HUES48 (cell line): Measurements from ENCODE around the gene FSHR.

ENCODE experiments used
- H3K27ac ChIP-seq: one replicate; pipeline ENCODE4 v1.7.0; 2013; ENCODE audit warnings: low read depth, low read length, inconsistent platforms
- H3K27me3 ChIP-seq: 2 replicates; pipeline ENCODE4 v1.6.1; 2013; ENCODE audit warnings: mild to moderate bottlenecking, low read length; ENCODE audit not compliant: control insufficient read depth, insufficient read depth
- H3K36me3 ChIP-seq: 2 replicates; pipeline ENCODE4 v1.6.1; 2013; ENCODE audit warnings: low read length; ENCODE audit not compliant: control insufficient read depth, insufficient read depth
- H3K4me1 ChIP-seq: 2 replicates; pipeline ENCODE4 v1.6.1; 2013; ENCODE audit warnings: mild to moderate bottlenecking, low read length; ENCODE audit not compliant: control insufficient read depth, insufficient read depth
- H3K4me3 ChIP-seq: 2 replicates; pipeline ENCODE4 v1.5.1; 2013; ENCODE audit warnings: mild to moderate bottlenecking, low read depth, low read length
- H3K9ac ChIP-seq: 2 replicates; pipeline ENCODE4 v1.6.1; 2013; ENCODE audit warnings: mild to moderate bottlenecking, low read depth, low read length, moderate library complexity
- H3K9me3 ChIP-seq: 2 replicates; pipeline ENCODE4 v1.6.1; 2013; ENCODE audit warnings: low read length; ENCODE audit not compliant: control insufficient read depth, insufficient read depth

Gene FSHR

DNA sequence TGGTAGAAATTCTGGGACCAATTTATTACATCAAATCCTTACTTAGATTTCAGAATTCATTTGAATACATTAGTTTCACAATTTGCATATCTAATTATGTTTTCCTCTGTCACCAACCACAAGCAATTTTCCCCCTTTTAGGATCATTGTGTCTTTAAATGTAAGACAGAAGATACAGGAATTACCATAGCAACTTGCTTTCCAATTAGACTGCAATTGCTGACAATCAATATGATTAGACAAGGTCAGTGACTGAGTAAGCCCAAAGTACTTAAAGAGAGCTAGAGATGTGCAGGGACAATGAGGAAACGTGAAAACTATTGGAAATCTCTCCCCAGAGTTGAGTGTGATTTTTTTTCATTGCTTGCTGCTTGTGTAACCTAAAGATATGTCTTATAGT, 121.4 kb downstream of the FSHR start:
- no peaks in the 10 kb centered on the region for H3K36me3 ChIP-seq
- H3K27me3 ChIP-seq: no peaks in the 10 kb centered on the region

DNA sequence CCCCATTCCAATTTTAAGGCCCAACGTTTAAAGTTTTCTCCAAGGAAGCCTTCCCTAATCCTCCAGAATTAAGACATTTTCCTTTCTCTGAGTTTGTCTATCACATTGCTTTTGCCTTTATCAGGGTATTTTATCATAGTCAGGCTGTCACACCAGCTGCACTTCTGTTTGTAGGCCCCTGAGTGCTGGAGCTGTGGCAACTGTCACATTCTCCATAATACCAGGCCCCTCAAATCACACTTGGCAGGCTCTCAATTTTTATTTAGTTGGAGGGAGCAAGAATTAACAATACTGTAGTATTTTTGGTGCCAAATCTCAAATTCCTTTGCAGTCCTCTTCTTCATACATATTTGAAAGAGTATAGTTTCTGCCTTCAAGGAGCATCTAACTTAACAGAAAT, 122.2 kb downstream of the FSHR start:
- no peaks in the 10 kb centered on the region; the same call in 1 of the 2 replicates for H3K4me1 ChIP-seq
- H3K9ac ChIP-seq: no peak overlapping the region
- H3K9me3 ChIP-seq: no peaks in the 10 kb centered on the region
- no peak overlapping the region for H3K4me3 ChIP-seq
- H3K27ac ChIP-seq: no peak overlapping the region
- H3K36me3 ChIP-seq: no peaks in the 10 kb centered on the region
- no peaks in the 10 kb centered on the region for H3K27me3 ChIP-seq

More for the DNA sequence above, 121.4 kb downstream of the FSHR start:
- Histone ChIP-seq H3K9ac (no peak overlapping the region), H3K4me3 (no peak overlapping the region), H3K9me3 (no peaks in the 10 kb centered on the region), H3K27ac (no peak overlapping the region), H3K4me1 (no peaks in the 10 kb centered on the region; the same call in 1 of the 2 replicates)

DNA sequence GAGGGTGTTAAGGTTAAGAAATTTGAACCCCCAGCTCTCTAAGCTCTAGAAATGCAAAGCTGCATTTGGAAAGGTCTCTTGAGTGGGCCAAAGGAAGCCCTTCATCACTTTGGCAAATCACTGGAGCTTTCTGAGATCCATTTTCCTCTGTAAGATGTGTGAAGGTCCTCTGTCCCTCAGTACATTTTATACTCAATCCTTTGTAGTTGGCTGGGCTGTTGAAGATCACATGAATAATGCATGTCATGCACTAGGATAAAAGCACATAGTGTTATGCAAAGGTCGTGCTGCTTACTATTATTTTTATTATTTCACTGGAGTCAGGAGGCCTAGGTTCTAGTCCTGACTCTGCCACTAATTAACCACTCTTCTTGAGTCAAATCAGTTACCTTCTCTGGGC, 124.9 kb downstream of the FSHR start:
- no peaks in the 10 kb centered on the region for H3K9me3 ChIP-seq

DNA sequence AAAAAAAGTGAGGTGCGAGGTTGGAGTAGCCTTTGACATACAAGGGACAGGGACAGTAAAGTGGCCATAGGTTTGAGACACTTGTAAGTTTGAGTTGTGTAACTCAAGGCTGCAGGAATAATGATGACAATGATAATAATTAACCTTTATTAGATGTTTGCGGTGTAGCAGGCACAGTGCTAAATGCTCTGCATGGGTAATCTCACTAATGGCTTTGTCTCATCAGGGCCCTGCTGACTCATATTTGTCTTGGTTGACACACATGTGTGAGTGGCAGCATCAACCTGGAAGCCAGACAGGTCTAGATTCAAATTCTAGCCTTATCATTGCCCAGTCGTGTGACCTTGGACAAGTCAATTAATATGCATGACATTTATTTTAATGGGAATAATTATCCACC, 126.2 kb downstream of the FSHR start:
- Histone ChIP-seq H3K9me3 (no peaks in the 10 kb centered on the region), H3K36me3 (no peaks in the 10 kb centered on the region), H3K4me3 (no peak overlapping the region), H3K27me3 (no peaks in the 10 kb centered on the region), H3K27ac (no peak overlapping the region), H3K9ac (no peak overlapping the region), H3K4me1 (peaks cover 6% of the 10 kb centered on the region)

More for the DNA sequence above, 124.9 kb downstream of the FSHR start:
- Histone ChIP-seq H3K27ac (no peak overlapping the region), H3K36me3 (no peaks in the 10 kb centered on the region), H3K9ac (no peak overlapping the region), H3K4me3 (no peak overlapping the region), H3K27me3 (no peaks in the 10 kb centered on the region), H3K4me1 (peaks cover 6% of the 10 kb centered on the region)

DNA sequence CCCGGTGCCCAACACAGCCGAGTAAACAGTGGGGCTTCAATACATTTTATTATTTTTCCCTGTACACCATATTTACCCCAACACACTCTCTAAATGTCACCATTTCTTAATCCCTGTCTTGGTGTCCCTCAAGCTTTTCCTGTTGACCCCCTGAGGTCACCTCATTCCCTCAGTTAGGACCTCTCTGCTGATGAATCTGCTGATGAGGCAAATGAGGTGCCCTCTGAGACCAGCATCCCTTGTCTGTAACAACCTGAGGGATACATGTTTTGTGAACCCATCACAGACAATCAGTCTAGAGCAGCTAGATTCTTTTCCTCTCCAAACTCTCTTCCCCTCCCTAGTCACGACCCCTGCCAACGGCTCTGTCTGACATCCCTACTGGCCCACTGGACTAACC, 127.6 kb downstream of the FSHR start:
- no peaks in the 10 kb centered on the region for H3K27me3 ChIP-seq
- no peaks in the 10 kb centered on the region for H3K9me3 ChIP-seq
- H3K9ac ChIP-seq: no peak overlapping the region
- H3K27ac ChIP-seq: no peak overlapping the region
- H3K4me1 ChIP-seq: peaks cover 6% of the 10 kb centered on the region
- no peak overlapping the region for H3K4me3 ChIP-seq
- H3K36me3 ChIP-seq: no peaks in the 10 kb centered on the region

DNA sequence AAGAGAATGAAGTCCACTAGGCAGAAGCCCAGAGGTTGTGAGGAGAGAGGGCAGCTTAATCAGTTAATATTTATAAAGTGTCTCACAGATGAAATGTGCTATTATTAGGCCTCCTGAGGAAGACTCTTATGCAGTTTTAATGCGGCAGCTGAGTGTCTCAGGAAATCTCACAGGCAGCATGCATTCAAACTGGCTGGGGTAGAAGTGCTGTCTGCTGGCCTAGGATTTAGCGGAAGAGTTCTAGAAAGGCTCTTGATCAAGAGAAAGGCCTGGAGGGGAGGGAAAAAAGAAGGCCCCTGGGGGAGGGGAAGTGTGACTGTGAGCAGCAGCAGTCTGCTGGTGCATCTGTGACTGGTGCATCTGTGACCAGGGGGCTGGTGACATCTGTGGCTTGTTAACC, 133.0 kb downstream of the FSHR start:
- Histone ChIP-seq H3K4me1 (peaks cover 6% of the 10 kb centered on the region; the same call in 1 of the 2 replicates), H3K9me3 (no peaks in the 10 kb centered on the region), H3K4me3 (no peak overlapping the region), H3K36me3 (no peaks in the 10 kb centered on the region), H3K27ac (no peak overlapping the region), H3K9ac (no peak overlapping the region), H3K27me3 (no peaks in the 10 kb centered on the region)

DNA sequence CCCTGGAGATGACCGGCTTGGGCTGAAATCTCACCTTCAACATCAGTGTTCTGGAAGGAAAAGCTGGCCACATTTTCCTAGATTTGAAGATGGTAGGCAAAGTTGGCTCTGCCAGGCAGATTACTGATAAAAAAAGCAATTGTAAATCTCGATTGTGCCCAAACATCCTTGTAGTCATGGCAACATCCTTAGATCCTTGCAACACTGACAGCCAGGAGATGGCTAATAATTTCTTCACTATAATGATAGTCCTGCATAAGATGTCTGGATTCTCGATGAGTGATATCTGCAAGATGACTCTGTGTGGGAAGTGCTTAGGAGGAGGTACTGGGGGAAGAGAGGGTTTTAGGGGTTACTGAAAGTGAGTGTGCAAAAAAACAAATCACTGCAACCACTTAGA, 149.1 kb downstream of the FSHR start:
- Histone ChIP-seq H3K4me1 (no peaks in the 10 kb centered on the region), H3K4me3 (no peak overlapping the region), H3K36me3 (no peaks in the 10 kb centered on the region), H3K27ac (no peak overlapping the region), H3K9ac (no peak overlapping the region), H3K27me3 (no peaks in the 10 kb centered on the region), H3K9me3 (no peaks in the 10 kb centered on the region)

DNA sequence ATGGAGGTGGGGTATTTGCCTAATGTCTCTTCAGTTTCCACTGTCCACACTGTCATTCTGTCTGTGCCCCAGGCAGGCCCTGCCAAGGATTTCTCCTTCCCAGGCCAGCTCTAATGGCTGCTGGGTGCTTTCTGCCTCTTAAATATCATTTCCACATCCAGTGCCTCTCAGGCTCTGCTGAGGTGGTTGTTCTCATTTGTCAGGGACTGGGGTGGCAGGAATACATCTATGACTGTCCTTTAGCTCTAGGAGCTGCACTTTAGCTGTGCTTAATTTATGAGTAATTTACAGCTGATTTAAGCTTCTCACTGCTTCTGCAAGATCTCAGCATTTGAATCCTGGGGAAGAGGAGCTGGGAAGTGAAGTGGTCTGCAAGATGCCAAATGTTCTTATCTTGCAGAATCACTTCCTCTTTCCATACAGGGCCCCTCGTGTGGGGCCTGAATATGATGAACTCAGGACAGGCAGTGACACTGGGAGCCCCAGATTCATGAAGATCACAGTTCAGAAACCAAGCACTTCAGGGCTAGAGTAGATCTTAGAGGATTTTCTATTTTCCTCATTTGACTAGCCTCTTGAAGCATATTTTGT, 150.2 kb downstream of the FSHR start:
- H3K27ac ChIP-seq: no peak overlapping the region
- H3K4me1 ChIP-seq: no peaks in the 10 kb centered on the region
- H3K9me3 ChIP-seq: no peaks in the 10 kb centered on the region
- no peaks in the 10 kb centered on the region for H3K36me3 ChIP-seq
- H3K9ac ChIP-seq: no peak overlapping the region
- no peaks in the 10 kb centered on the region for H3K27me3 ChIP-seq
- H3K4me3 ChIP-seq: no peak overlapping the region

DNA sequence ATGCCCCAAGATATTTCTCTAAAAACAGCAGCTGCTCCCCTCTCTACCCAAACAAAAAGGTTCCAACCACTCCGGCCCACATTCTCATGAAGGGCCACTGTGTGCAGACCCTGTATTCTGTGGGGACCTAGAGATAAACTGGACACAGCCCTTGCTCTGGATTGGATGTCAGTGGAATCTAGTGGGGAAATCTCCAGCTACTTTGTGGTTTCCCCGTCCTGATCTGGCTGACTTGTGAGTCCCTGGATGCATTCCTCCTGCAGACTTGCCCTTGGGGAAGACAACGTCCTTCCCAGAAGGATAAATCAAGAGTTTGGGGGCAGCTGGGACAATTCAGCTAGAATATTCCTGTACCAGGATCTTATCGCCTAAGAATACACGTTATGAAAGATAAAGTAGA, 151.1 kb downstream of the FSHR start:
- H3K4me3 ChIP-seq: no peak overlapping the region
- H3K4me1 ChIP-seq: no peaks in the 10 kb centered on the region
- no peaks in the 10 kb centered on the region for H3K27me3 ChIP-seq
- H3K9me3 ChIP-seq: no peaks in the 10 kb centered on the region
- no peaks in the 10 kb centered on the region for H3K36me3 ChIP-seq
- no peak overlapping the region for H3K27ac ChIP-seq
- H3K9ac ChIP-seq: no peak overlapping the region

DNA sequence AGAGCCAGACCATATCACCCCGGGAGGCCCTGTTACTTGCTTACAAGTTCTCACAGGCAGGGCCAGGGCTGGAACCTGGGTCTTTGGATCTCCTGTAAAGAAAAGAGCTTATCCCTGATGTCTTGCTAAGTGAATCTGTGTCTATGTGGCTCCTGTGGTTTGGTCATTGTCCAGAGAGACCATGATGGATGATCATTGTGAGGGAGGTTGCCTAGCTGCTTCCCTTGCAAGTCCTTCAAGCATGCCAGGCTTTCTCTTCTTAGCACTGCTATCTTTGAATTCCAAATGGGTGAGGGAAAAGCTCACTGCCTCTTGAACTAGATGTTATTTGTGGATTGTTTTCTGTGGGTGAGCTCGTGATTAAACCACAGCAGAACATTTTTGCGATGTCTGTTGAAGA, 151.6 kb downstream of the FSHR start:
- Histone ChIP-seq H3K36me3 (no peaks in the 10 kb centered on the region), H3K9ac (no peak overlapping the region), H3K4me3 (no peak overlapping the region), H3K27me3 (no peaks in the 10 kb centered on the region), H3K27ac (no peak overlapping the region), H3K4me1 (no peaks in the 10 kb centered on the region), H3K9me3 (no peaks in the 10 kb centered on the region)

DNA sequence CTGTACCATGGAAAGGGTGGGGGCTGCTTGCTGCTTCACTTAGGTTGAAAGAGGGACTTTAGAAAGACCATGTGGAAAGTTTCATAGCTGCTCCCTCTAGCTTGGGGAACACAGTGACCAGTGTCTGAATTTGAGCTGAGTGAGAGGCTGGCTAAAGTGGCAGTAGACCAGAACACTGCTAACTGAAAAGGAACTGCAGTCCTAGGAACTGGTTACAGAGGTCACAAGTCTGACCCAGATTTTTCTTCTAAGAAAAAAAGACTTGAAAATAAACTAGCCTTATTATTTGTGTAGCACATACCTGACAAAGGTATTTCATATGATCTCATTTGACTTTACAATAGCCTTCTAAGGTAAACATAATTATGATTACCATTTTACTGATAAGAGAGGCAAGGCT, 153.6 kb downstream of the FSHR start:
- Histone ChIP-seq H3K27me3 (no peaks in the 10 kb centered on the region), H3K27ac (no peak overlapping the region), H3K4me1 (no peaks in the 10 kb centered on the region), H3K36me3 (no peaks in the 10 kb centered on the region), H3K4me3 (no peak overlapping the region), H3K9ac (no peak overlapping the region), H3K9me3 (no peaks in the 10 kb centered on the region)

DNA sequence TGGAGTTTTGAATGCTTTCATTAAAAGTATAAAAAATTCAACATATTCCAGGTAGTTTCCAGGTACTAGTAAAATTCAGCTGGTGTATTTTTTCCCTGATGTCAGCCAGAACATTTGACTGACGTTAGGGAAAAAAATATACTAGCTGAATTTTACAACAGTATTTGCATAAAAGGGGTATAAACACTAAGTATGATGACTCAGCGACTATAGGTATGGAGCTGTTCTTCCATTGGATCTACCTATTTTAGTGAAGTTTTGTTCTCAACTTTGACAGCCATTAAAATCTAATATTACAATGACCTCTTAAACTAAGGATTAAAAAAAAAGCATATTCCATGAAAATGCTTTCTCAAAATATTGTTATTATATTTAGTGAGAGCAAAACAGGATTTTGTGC, 155.9 kb downstream of the FSHR start:
- H3K4me1 ChIP-seq: no peaks in the 10 kb centered on the region

More for the DNA sequence above, 155.9 kb downstream of the FSHR start:
- Histone ChIP-seq H3K9me3 (no peaks in the 10 kb centered on the region), H3K36me3 (no peaks in the 10 kb centered on the region), H3K27me3 (no peaks in the 10 kb centered on the region), H3K9ac (no peak overlapping the region), H3K27ac (no peak overlapping the region), H3K4me3 (no peak overlapping the region)
